Tibial nerve (tissue), 4 donors: ENCODE measurements around the gene NOCT. TPM values are rescaled to one million over a fixed set of nuclear protein-coding genes. Genes with fewer than 3 reads are reported as not detected.

ENCODE experiments used
- DNase-seq, 2 donors: peaks; one replicate each; pipeline ENCODE4 v3.0.0-alpha.2; 2019; ENCODE audit warnings: low spot score in 2 of 2
- H3K27ac ChIP-seq, 4 donors: fragments of 200-600 bp; sonication (generic) in 3 of 4; one replicate each; pipeline ENCODE4 v1.5.1; 2017 to 2019; ENCODE audit warnings: mild to moderate bottlenecking in 1 of 4
- H3K27me3 ChIP-seq, 2 donors: fragments of 200-600 bp; sonication (generic) in 1 of 2; one replicate each; pipeline versions ENCODE4 v1.5.1 to v1.6.0; 2017 to 2019
- H3K36me3 ChIP-seq, 3 donors: fragments of 200-600 bp; sonication (generic); one replicate each; pipeline ENCODE4 v1.5.1; 2018 to 2019
- H3K4me1 ChIP-seq, 4 donors: fragments of 200-600 bp; sonication (generic) in 3 of 4; one replicate each; pipeline ENCODE4 v1.5.1; 2017 to 2019
- H3K4me3 ChIP-seq, 4 donors: fragments of 200-600 bp; sonication (generic) in 3 of 4; one replicate each; pipeline ENCODE4 v1.5.1; 2017 to 2019; ENCODE audit warnings: mild to moderate bottlenecking in 1 of 4, moderate library complexity in 1 of 4
- H3K9me3 ChIP-seq, 4 donors: fragments of 200-600 bp; sonication (generic) in 3 of 4; one replicate each; pipeline ENCODE4 v1.5.1; 2017 to 2019
- CTCF ChIP-seq, 5 experiments: fragments of 200-600 bp in 3 of 5; fragments of 450-650 bp in 2 of 5; sonication (generic) in 3 of 5; IDR thresholded peaks; one replicate each; pipeline ENCODE4 v1.5.1; 2016 to 2019; ENCODE audit warnings: antibody characterized with exemption in 5 of 5, mild to moderate bottlenecking in 3 of 5, moderate library complexity in 2 of 5
- EP300 ChIP-seq, 2 donors: sonication (generic); formaldehyde crosslinking; IDR thresholded peaks; one replicate each; pipeline ENCODE4 v1.6.1; 2017; ENCODE audit warnings: antibody characterized with exemption in 2 of 2, mild to moderate bottlenecking in 1 of 2
- POLR2A ChIP-seq, 2 donors: fragments of 450-650 bp; IDR thresholded peaks; one replicate each; pipeline ENCODE4 v1.6.1; 2017; ENCODE audit warnings: antibody characterized with exemption in 2 of 2, mild to moderate bottlenecking in 2 of 2, moderate library complexity in 2 of 2
- WGBS, 2 donors: methylation state at CpG; one replicate each; pipeline ENCODE4 v1.1.5; 2018; 5-methylcytosine and 5-hydroxymethylcytosine counted together
- total RNA-seq, 4 donors: library from RNA; depleted of rRNA; stranded (reverse); fragments of >200 nt; gene quantifications; one replicate each; pipeline ENCODE4 v1.1.0, GENCODE V29; 2016

The NOCT gene
- total RNA-seq, 4 donors from 2014 or later = 1.4 to 5.4 (median 3.4) TPM

- Histone ChIP-seq H3K27ac (peak overlapping the region; percentile 16 to 90 (median 74)), H3K27me3 (no peaks in the 10 kb centered on the region), H3K4me1 (peaks cover 0 to 22% (median 7%) of the 10 kb centered on the region in 4 donors), H3K4me3 (no peak overlapping the region), H3K9me3 (no peaks in the 10 kb centered on the region), H3K36me3 (no peaks in the 10 kb centered on the region)
- WGBS, 2 donors = 93% methylated on average over 7 of the region's 7 CpGs
- DNase-seq = no peak
- no peak for TF ChIP-seq CTCF (IDR thresholded peaks at IDR 0.05)
- no peak for TF ChIP-seq POLR2A (IDR thresholded peaks at IDR 0.05)
Measured at GRCh38 chr4:138982754-138983153, 32.8 kb upstream of the NOCT start.

GRCh38 chr4:138983690-138984089 lies 31.9 kb upstream of the NOCT start:
- H3K4me3 ChIP-seq = no peak overlapping the region
- no peaks in the 10 kb centered on the region for H3K9me3 ChIP-seq
- H3K36me3 ChIP-seq = no peaks in the 10 kb centered on the region
- no peak for TF ChIP-seq EP300 (IDR thresholded peaks at IDR 0.05)
- TF ChIP-seq CTCF (IDR thresholded peaks at IDR 0.05) = no peak
- no peak for TF ChIP-seq POLR2A (IDR thresholded peaks at IDR 0.05)
- no peaks in the 10 kb centered on the region for H3K27me3 ChIP-seq
- no peak for DNase-seq
- H3K4me1 ChIP-seq = peaks cover 0 to 22% (median 7%) of the 10 kb centered on the region in 4 donors
- WGBS, 2 donors = 97 to 99% methylated on average over 5 of the region's 5 CpGs
- H3K27ac ChIP-seq = peak overlapping the region in 1 of 4 donors; percentile 90

- WGBS, 2 donors = 91 to 95% methylated on average over 1 of the region's 1 CpG
- Histone ChIP-seq H3K4me1 (peaks cover 0 to 22% (median 7%) of the 10 kb centered on the region in 4 donors), H3K4me3 (no peak overlapping the region), H3K27me3 (no peaks in the 10 kb centered on the region), H3K9me3 (no peaks in the 10 kb centered on the region), H3K27ac (no peak overlapping the region), H3K36me3 (no peaks in the 10 kb centered on the region)
- TF ChIP-seq POLR2A (IDR thresholded peaks at IDR 0.05) = no peak
- no peak for TF ChIP-seq CTCF (IDR thresholded peaks at IDR 0.05)
- TF ChIP-seq EP300 (IDR thresholded peaks at IDR 0.05) = no peak
- DNase-seq = no peak
Measured at GRCh38 chr4:138984647-138985046, 30.9 kb upstream of the NOCT start.

GRCh38 chr4:138992676-138993075 lies 22.9 kb upstream of the NOCT start:
- H3K9me3 ChIP-seq = no peaks in the 10 kb centered on the region
- no peak overlapping the region for H3K27ac ChIP-seq
- WGBS, 2 donors = 98 to 100% methylated on average over 2 of the region's 2 CpGs
- H3K36me3 ChIP-seq = no peaks in the 10 kb centered on the region
- no peak overlapping the region for H3K4me3 ChIP-seq
- H3K4me1 ChIP-seq = peaks cover 0 to 3% (median 0%) of the 10 kb centered on the region in 4 donors
- no peak for TF ChIP-seq CTCF (IDR thresholded peaks at IDR 0.05)
- no peak for TF ChIP-seq POLR2A (IDR thresholded peaks at IDR 0.05)
- no peak for TF ChIP-seq EP300 (IDR thresholded peaks at IDR 0.05)
- no peaks in the 10 kb centered on the region for H3K27me3 ChIP-seq
- no peak for DNase-seq

GRCh38 chr4:138996090-138996489 lies 19.5 kb upstream of the NOCT start:
- Histone ChIP-seq H3K36me3 (no peaks in the 10 kb centered on the region), H3K9me3 (no peaks in the 10 kb centered on the region), H3K4me1 (peaks cover 0 to 3% (median 0%) of the 10 kb centered on the region in 4 donors), H3K27me3 (no peaks in the 10 kb centered on the region), H3K27ac (no peak overlapping the region), H3K4me3 (no peak overlapping the region)
- no peak for DNase-seq
- WGBS, 2 donors = 59% methylated on average over 6 of the region's 6 CpGs
- TF ChIP-seq POLR2A (IDR thresholded peaks at IDR 0.05) (no peak), CTCF (IDR thresholded peaks at IDR 0.05) (no peak), EP300 (IDR thresholded peaks at IDR 0.05) (no peak)
